ENCODE data around the gene CORO7.

Gene CORO7

GRCh38 chr16:4416200-4417032 lies at the start of gene CORO7:
Gene CORO7 (minus strand): TSS chr16:4416596. CDS start chr16:4416518, 78 bp downstream.
- peak; percentile 73 for DNase-seq

- no peak for DNase-seq
Measured at GRCh38 chr16:4463522-4464163, 47.2 kb upstream of the CORO7 start.

GRCh38 chr16:4461250-4462085 lies 45.1 kb upstream of the CORO7 start:
- no peak for DNase-seq

DNA sequence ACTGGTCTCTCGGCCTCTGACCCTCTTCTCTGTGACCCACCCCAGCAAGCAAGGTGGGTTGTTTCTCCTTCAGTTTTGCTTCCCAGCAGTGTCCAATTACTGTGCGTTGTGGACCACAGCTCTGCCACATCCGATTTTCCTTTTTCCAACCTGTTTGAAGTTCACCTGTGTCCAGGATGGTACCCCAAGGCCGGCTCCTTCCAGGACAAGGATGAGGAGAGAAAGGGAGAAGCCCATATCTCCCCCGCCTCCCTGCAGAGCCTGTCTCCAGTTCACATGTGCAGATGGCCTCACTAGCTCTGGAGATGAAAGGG lies 44.5 kb upstream of the CORO7 start:
- no peak for DNase-seq

GRCh38 chr16:4455951-4456350 lies 39.6 kb upstream of the CORO7 start:
- DNase-seq = no peak

- no peak for DNase-seq
Measured at GRCh38 chr16:4455081-4455480, 38.7 kb upstream of the CORO7 start.

DNA sequence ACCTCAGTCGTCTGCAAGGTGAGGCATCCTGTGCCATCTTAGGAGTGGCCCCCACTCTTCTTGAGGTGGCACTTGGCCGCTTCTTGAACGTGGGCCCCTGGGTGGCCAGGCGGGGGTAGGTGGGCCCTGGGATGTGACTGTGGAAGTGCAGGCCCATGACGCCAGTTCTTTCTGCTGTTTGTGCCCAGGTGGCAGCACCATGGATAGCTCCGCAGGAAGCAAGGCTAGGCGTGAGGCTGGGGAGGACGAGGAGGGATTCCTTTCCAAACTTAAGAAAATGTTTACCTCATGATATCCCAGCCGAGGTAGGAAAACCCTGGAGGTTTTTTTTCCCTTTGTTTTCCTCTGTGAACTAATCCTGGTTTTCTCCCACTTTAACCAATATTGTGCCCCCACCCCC lies 38.2 kb upstream of the CORO7 start:
- DNase-seq = no peak

- no peak for DNase-seq
Measured at GRCh38 chr16:4452674-4453073, 36.3 kb upstream of the CORO7 start.

- peak; percentile 13 for DNase-seq
Measured at GRCh38 chr16:4450931-4451519, 34.6 kb upstream of the CORO7 start.

DNA sequence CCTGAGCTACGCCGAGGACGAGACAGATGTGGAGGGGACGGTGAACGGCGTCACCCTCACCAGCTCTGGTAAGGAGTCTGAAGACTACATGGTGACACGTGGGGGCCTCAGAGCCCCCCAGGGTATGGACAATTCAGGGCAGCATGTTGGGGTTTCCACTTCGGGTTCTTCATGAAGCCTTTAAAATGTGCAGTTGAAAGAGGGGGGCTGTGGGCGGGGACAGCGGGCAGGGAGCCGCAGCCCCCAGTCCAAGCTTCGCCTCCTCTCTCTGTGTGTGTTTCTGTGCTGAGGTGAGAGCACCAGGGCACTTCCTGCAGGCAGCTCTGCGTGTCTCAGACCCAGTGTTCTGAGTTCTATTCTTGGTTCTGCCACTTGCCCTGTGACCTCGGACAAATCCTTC lies 34.0 kb upstream of the CORO7 start:
- DNase-seq = no peak

DNA sequence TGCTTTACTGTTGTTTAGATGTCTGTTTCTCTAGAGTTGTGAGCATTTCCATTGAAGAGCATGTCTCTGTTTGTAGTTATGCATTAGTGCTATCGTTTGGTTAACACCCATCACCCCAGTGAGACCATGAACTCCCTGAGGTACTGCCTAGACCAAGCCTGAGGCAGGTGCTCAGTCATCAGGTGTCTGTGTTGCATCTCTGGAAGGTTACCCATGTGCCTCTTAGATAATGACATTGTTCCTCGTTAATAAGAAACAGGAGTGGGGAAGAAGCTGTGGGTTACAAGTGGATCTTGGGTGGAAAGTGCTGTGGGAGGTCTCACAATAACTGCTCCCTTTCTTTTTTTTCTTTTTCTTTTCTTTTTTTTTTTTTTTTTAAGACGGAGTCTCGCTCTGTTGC lies 27.6 kb upstream of the CORO7 start:
- DNase-seq = no peak

GRCh38 chr16:4443271-4443670 lies 26.9 kb upstream of the CORO7 start:
- no peak for DNase-seq

GRCh38 chr16:4442371-4442770 lies 26.0 kb upstream of the CORO7 start:
- DNase-seq = no peak

DNA sequence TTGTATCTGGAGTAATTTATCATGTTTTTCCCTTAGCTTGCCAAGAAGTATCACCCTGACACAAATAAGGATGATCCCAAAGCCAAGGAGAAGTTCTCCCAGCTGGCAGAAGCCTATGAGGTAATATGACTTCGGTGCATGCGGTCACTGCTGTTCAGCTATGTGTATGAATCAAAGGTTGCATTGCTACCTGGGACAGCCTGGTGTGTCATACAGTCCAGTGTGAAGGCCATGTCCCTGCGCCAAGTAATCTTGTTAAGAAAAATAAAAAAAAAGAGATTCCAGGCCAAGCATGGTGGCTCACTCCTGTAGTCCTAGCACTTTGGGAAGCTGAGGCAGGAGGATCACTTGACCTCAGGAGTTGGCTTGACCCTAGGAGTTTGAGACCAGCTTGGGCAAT lies 21.0 kb upstream of the CORO7 start:
- no peak for DNase-seq

DNA sequence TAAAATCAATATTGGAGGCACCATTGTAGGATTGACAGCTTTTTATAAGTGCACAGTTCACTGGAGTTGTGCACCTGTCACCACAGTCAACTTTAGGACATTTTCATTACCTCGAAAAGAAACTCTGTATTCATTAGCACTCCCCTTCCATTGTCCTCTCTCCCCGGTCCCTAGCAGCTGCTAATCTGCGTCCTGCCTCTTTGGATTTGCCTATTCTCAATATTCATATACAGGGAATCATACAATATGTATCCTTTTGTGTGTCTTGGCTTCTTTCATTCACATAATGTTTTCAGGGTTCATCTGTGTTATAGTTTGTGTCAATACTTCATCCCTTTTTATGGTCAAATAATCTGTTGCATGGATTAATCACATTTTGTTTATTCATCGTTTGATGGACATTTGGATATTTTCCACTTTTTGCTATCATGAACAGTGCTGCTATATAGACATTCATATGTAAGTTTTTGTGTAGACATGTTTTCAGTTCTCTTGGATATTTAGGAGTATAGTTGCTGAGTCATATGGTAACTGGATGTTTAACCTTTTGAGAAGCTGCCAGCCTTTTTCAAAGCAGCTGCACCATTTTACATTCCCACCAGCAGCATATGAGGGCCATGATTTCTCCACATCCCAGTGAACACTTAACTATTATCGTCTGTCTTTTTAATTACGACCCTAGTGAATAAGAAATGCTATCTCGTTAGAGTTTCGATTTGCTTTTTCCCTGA lies 19.1 kb upstream of the CORO7 start:
- DNase-seq = no peak

DNA sequence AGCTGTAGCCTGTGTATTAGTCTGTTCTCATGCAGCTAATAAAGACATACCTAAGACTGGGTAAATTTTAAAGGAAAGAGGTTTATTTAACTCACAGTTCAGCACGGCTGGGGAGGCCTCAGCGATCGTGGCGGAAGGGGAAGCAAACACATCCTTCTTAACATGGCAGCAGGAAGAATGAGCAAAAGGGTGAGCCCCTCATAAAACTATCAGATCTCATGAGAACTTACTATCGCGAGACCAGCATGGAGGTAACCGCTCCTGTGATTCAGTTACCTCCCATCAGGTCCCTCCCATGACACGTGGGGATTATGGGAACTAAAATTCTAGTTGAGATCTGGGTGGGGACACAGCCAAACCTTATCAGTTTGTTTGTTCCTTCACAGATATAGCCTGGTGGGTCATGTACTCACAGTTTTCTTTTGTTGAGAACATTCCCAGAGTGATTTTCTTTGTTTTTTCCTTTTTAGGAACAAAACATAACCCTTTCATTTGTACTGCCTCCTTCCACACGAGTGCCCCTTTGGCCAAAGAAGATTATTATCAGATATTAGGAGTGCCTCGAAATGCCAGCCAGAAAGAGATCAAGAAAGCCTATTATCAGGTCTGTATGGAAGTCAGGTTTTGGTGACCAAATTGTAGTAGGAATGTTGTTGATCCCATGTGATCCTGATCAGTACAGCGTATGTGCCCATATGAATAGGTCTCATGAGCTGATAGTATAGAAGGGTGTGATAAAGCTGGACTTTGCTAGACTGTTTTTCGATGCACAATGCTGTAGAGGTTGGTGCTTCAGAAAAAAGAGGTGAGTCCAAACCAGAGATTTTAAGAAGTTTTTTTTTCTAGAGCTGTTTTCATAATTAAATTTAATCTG lies 17.8 kb upstream of the CORO7 start:
- no peak for DNase-seq

DNA sequence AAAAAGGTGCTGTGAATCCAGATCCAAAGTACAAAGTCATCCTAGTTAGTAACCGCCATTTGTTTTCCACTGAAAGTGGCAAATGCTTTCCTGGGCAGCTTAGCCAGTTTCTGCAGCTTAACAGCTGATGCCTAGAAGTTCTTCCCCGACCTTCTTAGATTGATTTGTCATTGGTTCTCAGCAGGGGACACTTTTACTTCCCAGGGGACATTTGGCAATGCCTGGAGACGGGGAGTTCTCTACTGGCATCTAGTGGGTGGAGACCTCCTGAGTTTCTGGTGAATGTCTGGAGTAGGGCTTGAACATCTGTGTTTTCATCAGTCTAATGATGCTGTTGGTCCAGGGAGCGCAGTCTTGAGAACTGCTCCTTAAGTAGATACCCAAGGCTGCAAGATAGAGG lies 16.8 kb upstream of the CORO7 start:
- DNase-seq = no peak

DNA sequence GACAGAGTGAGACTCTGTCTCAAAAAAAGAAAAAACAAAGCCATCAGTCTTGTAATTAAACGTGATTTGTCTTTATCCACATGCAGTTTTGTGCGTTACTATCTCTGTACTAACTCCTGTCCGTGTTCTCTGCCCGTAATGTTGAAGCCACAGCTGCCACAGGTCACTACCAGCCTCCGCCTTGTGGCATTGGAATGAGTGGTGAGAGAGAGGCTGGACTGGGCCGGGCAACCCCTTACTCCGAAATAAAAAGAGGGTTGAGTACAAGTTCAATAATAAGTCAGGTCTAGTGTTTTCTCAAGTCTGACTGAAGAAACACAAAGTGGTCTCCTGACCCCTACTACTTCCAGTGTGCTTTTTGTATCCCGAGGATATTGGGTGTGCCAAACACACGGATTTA lies 14.6 kb upstream of the CORO7 start:
- no peak for DNase-seq

GRCh38 chr16:4428500-4428899 lies 12.1 kb upstream of the CORO7 start:
- no peak for DNase-seq

GRCh38 chr16:4426722-4427372 lies 10.5 kb upstream of the CORO7 start:
- no peak for DNase-seq

DNA sequence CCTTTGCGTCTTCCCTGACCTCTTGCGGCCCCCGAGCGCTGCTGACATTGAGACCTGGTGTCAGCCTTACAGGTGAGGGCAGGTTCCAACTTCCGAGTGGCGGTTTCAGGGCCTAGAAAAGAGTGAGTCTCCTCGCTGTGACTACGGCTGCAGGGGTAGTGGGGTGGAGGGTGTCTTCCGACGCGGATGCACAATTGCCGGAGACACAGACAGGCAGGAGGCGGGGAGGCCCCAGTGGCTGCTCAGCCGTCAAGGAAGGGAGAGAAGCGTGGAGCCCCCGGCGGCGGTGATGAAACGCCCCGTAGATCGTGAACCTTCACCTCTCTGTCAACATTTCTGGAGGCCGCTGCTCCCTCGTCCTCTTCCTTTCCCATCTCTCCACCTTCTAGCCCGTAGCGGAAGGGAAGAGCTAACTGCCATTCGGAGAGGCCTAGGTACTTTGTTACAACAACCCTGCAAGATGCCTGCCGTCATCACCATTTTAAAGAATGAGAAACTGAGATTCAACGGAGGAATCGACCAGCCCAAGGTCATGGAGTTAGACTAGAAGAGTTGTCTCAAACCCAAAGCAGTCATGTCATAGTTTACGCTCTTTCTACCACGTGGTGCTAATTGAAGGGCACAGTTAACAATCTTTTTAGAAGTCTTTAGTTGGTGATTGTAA lies 9.8 kb upstream of the CORO7 start:
- no peak for DNase-seq
